GM11168 (cell line): ENCODE data around the gene NBPF1.
"Not testable (repeated sequence)": the region's sequence is repeated elsewhere in the genome, so short reads cannot be mapped to it uniquely, and the experiment has no call there.

Experiments
- in situ Hi-C: fragments of 300-500 bp; cut with MboI; formaldehyde crosslinking; loops from one replicate; pipeline ENCODE4 v1.12.0; 2022; ENCODE audit warnings: low sequenced_read_pairs; ENCODE audit not compliant: unreplicated experiment

NBPF1 gene

GRCh38 chr1:16642025-16642966, 28.9 kb upstream of the NBPF1 start:
- in situ Hi-C loops: not testable (repeated sequence)

DNA sequence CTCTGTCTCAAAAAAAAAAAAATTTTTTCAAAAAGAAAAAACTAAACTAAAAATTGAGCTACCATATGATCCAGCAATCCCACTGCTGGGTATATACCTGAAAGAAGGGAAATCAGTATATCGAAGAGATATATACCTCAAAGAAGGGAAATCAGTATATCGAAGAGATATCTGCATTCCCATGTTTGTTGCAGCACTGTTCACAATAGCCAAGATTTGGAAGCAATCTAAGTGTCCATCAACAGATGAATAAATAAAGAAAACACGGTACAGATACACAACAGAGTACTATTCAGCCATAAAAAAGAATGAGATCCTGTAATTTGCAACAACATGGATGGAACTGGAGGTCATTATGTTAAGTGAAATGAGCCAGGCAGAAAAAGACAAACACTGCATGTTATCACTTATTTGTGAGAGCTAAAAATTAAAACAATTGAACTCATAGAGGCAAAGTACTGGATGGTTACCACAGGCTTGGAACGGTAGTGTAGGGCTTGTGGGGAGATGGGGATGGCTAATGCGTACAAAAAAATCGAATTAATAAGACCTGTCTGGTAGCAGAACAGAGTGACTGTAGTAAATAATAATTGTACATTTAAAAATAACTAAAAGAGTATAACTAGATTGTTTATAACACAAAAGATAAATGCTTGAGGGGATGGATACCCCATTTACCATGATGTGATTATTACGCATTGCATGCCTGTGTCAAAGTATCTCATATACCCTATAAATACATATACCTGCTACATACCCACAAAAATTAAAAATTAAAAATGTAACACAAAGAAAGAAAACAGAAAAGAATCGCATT, 28.0 kb upstream of the NBPF1 start:
- in situ Hi-C loops: not testable (repeated sequence)

DNA sequence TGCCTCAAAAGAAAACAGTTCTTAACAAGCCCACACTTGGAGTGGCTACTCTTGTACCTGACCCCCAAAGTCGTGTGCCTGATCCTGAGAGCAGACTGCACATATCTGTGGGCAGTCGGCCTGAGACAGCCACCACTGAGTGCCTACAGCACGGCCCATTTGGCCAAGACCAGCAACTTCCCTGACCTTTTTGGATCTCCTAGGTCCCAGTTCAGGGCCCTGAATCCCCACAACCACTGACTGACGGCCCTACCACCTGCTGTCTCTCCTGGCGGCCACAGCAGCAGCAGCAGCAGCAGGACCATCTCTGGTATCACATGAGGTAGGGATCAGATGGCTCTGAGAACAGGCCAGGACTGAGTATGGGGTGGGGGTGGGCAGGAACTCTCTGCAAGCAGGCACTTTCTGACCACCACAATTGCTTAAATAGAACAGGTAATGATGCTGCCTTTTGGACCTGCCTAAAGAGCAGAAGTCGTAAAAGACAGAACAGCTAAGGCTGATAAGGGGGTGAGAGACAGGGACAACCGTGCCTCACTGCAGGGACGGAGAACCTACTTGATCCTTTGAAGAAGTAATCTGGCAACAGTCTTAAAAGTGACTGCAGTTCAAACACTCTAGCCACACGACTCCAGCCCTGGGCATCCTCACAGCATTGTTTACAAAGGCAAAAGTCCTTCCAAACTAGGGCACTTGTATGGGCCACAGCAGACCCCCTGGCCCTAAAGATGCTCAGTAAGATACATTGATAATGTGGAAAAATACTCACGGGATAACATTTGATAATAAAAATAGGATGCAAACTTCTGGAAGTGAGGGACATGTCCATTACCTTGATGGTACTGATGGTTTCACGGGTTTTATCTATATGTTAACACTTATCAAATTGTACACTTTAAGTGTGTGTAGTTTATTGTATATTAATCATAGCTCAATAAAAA, 26.0 kb upstream of the NBPF1 start:
- in situ Hi-C loops: not testable (repeated sequence)

DNA sequence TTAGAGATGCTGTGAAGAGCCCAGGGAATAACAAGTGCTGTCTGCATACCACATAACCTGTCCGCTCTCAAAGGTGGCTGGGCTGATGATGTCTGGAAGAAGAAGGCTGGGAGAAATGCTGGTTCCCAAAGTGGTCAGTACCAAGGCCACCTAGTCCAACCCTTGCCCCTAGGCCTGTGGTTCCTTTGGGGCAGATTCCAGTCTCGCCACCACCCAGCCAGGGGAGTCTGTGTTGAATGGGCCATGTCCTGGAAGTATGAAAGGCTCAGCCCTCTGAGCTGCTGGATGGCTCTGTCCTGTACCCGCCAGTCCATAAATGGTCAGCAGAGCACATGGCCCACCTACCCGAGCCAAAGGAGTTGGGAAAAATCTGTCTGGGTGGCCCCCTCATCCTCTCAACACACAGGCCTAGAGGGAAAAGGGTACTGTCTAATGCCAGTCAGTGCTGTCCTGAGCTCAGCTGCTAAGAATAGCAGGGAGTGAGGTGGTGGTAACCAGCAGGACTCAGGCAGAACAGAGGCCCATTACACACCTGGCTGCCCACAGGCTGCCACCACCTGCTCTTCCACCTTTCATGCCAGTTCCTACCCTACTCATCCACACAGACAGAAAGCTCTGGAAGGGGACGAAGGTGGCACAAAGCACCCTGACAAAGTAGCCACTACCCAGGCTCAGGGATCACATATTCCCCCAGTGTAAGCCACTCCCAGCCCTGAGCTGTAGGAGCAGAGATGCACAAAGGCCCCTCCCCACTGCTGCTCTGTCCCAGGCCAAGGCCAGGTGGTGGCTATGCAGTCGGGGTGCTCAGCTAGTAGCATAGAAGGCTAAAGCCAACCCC, 24.8 kb upstream of the NBPF1 start:
- in situ Hi-C loops: not testable (repeated sequence)

GRCh38 chr1:16636551-16637195, 23.3 kb upstream of the NBPF1 start:
- in situ Hi-C loops: not testable (repeated sequence)

DNA sequence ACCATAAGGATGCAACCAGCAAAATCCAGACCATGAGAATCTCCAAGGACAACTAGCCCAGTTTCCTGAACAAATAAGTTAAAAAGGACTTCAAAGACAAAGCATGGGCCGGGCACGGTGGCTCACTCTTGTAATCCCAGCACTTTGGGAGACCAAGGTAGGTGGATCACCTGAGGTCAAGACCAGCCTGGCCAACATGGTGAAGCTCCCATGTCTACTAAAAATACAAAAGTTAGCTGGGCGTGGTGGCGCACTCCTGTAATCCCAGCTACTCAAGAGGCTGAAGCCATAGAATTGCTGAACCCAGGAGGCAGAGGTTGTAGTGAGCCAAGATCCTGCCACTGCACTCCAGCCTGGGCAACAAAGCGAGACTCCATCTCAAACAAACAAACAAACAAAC, 22.6 kb upstream of the NBPF1 start:
- in situ Hi-C loops: not testable (repeated sequence)

- in situ Hi-C loops: not testable (repeated sequence)
These were observed 20.3 kb upstream of the NBPF1 start for GRCh38 chr1:16633540-16634282.

DNA sequence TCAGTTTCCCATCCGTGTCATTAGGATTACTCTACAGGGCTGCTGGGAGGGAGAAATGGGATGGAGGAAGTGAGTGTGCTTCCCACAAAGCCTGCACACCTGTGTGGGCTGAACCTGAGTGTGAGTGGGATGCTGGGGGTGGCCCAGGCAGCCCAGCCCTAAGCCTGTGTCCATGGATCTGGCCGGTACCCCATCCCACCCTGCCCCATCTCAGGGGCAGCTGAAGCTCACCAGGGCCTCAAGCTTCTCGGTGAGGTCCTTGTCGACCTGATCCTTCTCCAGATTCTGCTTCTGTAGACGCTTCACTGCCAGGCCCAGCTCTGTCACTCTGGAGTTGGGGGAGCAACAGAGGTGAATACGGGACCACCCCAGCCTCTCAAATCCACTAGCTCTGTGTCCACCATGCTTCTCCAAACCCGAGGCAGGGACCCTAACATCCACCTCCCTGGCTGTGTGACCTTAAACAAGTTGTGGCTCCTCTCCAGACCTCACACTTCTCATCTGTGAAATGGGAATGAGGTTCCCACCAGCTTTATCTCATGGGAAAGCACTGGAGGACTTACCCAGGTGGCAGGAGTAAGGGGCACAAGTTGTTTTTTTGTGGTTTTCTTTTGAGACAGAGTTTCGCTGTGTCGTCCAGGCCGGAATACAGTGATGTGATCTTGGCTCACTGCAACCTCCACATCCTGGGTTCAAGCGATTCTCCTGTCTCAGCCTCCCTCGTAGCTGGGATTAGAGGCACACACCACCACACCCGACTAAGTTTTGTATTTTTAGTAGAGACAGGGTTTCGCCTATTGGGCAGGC, 18.9 kb upstream of the NBPF1 start:
- in situ Hi-C loops: not testable (repeated sequence)

DNA sequence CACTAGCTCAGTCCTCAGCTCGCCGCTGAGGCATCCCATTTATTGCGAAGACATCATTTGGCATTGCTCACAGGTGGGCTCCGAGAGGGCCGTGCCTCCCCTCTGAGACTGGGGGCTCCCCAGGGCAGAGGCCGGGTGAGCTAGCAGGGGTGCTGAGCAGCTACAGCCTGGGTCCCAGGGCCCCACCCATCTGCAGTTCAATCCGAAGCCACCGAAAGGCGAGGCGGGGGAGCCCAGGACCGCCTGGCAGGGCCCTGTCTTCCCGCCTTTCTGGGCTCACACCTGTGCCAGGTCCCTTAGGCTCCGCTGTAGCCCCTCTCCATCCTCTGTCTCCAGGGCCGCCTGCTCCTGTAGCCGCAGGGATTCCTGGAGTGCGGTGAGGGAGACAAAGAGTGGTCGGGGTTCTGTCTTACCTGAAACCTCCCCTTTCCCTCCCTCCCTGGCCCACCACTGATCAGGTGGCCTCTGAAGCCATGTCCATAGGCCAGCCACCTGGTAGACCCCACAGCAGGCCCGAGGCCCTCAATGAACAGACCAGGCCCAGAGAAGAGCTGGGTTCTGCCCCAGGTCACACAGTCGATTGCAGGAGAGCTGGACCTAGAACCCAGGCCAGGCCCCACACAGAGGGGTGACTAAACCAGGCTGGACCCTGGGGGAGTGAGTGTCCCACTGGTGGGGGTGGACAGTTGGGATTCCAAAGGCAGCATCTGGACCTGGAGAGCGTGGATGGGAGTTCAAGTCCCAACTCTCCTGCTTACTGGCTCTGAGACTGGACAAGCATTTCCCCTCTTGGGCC, 18.1 kb upstream of the NBPF1 start:
- in situ Hi-C loops: no loop called here

DNA sequence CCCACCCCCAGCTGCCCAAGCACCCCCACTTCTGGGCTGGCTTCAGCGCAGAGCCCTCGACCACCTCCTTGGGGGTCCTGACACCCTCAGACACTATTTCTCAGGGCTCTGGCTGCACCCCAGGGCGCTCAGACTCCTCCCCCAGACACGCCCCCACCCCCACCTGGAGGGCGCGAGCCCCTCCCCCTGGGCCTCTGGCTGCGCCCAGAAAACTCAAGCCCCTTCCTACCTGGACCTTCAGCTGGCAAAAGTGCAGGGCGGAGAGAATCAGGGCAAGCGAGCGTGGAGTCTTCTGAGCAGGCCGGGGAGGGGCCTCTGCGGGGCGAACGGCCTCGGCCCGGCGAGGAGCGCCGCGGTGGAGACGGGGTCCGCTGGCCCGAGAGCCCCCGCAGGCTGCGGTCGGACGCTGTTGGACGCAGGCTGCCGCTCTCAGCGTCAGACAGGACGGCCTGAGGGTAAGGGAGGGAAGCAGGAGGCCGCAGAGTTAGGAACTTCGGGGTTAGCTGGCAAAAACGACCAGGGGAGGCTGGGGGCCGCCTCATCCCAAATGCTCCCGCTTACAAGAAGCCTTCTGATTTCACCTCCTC, 17.4 kb upstream of the NBPF1 start:
- in situ Hi-C loops: no loop called here

DNA sequence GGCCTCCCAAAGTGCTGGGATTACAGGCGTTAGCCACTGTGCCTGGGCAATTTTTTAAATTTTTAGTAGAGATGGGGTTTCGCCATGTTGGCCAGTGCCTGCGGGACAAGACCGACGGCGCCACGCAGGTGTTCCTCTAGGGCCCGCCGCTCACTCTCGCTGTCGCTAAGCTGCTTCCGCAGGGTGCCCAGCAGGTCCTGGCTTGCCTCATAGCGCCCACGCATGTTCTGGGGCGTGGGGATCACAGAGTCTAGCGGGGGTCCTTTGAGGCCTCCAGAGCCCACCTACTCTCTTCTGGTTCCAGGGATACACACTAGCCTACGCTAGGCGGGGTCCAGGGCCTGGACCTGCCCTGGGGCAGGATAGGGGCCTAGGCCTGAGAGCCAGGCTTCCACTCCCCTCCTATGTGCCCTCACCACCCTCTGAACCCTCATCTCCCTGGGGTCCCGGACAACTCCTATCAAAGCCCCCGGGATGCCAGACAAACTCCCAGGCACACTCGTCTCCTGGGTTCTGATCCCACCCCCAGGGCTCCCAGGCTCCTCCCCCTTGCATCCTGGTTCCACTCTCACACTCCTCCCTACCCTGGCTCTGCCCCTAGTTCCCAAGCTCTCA, 16.7 kb upstream of the NBPF1 start:
- in situ Hi-C loops: not testable (repeated sequence)

GRCh38 chr1:16628361-16629111, 15.2 kb upstream of the NBPF1 start:
- in situ Hi-C loops: no loop called here

GRCh38 chr1:16626409-16626983, 13.1 kb upstream of the NBPF1 start:
- in situ Hi-C loops: not testable (repeated sequence)

DNA sequence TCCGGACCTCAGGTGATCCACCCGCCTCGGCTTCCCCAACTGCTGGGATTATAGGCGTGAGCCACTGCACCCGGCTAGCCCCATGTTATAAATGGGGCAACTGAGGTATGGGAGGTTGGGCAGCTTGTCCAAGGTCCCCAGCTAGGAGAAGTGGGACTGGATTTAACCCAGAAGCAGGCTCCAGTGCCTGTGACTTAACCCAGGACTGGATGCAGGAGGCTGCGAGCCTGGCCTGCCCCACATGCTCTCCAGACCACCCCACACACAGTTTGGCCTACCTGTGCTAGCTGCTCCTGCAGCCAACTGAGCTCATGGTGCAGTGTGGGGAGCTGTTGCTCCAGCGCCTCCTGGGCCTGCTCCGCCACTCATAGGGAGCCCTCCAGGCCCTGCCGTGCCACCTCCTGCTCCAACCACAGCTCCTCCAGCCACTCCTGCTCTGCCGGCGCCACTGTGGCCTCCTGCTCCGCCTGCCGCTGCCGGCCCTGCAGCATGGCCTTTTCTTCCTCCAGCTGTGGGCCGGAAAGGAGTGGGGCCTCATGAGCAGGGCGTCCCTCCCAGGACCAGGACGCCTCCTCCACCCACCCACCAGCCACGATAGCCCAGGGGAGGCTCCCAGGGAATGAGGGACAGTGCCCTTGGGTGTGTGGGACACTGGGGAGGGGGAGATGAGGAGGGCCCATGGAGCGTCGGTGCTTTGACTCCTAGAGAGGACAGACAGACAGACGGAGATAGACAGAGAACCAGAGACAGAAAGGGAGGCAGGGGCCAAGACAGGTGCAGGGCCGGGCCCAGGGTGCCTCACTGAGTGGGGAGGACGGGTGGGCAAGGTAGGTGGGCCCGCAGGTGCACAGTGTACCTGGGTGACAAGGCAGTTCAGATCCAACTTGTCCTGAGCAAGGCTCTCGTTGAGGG, 12.4 kb upstream of the NBPF1 start:
- in situ Hi-C loops: no loop called here
